GM21526 (cell line): ENCODE measurements around the gene RCN2.
"Not testable (repeated sequence)": the region's sequence is repeated elsewhere in the genome, so short reads cannot be mapped to it uniquely, and the experiment has no call there.

ENCODE experiments used
- ATAC-seq: cut with Tn5 transposase; IDR thresholded peaks from one replicate; pipeline ENCODE4 v1.9.1; 2021; ENCODE audit warnings: moderate library complexity; ENCODE audit not compliant: unreplicated experiment, low FRiP score

The RCN2 gene

GRCh38 chr15:76931397-76932134 is at the start of gene RCN2:
RCN2 (plus strand) TSS chr15:76931749; CDS start chr15:76931842, 93 bp downstream.
- ATAC-seq = peak; percentile 99

DNA sequence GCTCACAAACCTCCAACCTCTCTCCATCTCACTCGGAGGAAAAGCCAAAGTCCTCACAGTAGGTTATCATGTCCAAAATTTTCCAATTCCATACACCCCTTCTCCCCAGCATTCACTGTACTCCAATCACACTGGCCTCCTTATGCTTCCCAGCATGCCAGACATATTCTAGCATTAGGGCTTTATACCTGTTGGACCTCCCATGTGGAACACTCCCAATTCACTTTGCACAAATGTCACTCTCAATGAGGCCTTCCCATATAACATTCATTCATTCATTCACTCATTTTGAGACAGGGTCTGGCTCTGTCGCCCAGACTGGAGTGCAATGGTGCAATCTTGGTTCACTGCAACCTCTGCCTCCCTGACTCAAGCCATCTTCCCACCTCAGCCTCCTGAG is 46.3 kb upstream of the RCN2 start:
- no peak for ATAC-seq

DNA sequence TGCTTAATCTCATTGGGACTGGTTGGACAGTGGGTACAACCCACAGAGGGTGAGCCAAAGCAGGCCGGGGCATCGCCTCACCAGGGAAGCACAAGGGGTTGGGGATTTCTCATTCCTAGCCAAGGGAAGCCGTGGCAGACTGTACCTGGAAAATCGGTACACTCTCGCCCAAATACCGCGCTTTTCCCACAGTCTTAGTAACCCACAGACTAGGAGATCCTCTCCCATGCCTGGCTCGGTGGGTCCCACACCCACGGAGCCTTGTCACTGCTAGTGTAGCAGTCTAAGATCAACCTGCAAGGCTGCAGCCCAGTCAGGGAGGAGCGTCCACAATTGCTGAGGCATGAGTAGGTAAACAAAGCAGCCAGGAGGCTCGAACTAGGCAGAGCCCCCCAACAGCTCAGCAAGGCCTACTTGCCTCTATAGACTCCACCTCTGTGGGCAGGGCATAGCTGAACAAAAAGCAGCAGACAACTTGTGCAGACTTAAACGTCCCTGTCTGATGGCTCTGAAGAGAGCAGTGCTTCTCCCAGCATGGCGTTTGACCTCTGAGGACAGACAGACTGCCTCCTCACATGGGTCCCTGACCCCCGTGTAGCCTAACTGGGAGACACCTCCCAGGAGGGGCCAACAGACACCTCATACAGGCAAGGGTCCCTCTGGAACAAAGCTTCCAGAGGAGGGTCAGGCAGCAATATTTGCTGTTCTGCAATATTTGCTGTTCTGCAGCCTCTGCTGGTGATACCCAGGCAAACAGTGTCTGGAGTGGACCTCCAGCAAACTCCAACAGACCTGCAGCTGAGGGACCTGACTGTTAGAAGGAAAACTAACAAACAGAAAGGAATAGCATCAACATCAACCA is 44.0 kb upstream of the RCN2 start:
- ATAC-seq = not testable (repeated sequence)

- ATAC-seq = not testable (repeated sequence)
These were observed 38.7 kb upstream of the RCN2 start for GRCh38 chr15:76892836-76893235.

DNA sequence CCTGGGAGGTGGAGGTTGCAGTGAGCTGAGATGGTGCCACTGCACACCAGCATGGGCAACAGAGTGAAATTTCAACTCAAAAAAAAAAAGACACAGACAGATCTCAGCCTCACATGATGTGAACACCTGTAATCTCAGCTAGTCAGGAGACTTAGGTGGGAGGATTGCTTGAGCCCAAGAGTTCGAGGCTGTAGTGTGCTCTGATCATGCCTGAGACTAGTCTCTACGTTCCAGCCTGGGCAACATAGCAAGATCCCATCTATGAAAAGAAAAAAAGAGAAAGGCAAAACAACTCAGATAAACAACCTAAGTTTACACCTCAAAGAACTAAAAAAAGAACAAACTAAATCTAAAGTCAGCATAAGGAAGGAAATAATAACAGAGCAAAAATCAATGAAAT is 37.4 kb upstream of the RCN2 start:
- no peak for ATAC-seq

- ATAC-seq = no peak
These were observed 33.4 kb upstream of the RCN2 start for GRCh38 chr15:76898102-76898501.

DNA sequence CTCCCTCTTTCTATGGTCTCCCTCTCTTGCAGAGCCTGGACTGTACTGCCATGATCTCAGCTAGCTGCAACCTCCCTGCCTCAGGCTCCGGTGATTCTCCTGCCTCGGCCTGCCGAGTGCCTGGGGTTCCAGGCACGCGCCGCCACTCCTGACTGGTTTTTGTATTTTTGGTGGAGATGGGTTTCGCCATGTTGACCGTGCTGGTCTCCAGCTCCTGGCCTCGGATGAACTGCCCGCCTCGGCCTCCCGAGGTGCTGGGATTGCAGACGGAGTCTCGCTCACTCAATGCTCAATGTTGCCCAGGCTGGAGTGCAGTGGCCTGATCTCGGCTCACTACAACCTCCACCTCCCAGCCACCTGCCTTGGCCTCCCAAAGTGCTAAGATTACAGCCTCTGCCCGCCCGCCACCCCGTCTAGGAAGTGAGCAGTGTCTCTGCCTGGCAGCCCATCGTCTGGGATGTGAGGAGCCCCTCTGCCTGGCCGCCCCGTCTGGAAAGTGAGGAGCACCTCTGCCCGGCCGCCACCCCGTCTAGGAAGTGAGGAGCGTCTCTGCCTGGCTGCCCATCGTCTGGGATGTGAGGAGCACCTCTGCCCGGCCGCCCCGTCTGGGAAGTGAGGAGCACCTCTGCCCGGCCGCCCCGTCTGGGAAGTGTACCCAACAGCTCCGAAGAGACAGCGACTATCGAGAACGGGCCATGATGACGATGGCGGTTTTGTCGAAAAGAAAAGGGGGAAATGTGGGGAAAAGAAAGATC is 32.2 kb upstream of the RCN2 start:
- not testable (repeated sequence) for ATAC-seq

DNA sequence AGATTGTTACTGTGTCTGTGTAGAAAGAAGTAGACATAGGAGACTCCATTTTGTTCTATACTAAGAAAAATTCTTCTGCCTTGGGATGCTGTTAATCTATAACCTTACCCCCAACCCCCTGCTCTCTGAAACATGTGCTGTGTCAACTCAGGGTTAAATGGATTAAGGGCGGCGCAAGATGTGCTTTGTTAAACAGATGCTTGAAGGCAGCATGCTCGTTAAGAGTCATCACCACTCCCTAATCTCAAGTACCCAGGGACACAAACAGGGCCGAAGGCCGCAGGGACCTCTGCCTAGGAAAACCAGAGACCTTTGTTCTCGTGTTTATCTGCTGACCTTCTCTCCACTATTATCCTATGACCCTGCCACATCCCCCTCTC is 31.6 kb upstream of the RCN2 start:
- ATAC-seq = not testable (repeated sequence)

- no peak for ATAC-seq
These were observed 29.6 kb upstream of the RCN2 start for GRCh38 chr15:76901965-76902364.

GRCh38 chr15:76903251-76903681 is 28.3 kb upstream of the RCN2 start:
- ATAC-seq = no peak

GRCh38 chr15:76904461-76905012 is 27.0 kb upstream of the RCN2 start:
- peak; percentile 28 for ATAC-seq

DNA sequence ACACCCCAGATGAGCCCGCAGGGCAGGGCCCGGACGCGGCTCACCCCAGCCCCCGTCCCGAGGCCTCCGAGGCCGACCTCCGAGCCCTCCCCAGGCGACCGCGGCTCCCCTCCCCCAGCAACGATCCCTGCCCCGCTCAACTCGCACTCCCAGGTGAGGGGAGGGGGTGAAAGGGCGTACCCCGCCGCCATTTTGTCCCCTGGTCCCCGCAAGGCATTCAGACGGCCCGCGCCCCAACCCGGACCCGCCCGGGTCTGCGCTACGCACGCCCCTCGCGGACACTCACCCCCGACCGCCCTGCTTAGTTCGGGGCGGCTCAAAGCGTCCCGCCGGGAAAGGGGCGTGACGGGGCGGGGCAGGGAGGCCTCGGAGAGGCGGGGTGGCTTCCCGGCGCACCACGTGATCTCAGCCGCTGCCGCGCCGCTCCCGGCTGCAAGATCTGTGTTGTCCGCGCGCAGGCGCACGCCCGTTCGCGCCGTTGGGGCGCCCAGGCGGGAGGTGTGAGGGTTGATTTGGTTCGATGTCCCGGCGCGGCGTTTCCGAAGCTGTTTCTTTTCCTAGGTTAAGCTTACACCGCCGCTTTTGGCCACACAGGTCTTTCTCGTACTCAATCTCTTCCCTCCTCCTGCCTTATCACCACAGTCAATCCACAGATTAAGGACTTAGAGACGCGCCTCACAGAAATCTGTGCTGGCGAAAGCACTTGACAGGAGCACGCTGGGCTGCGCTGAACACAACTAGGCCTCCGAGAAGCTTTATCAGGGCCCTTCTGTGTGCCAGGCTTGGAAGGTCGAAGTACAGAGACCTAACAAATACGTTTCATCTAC is 26.3 kb upstream of the RCN2 start, which contains the start of gene SCAPER:
Gene SCAPER (minus strand): TSS at position 328 of the 827 bp plus-strand sequence. CDS start 21,523 bp downstream, outside the sequence.
- ATAC-seq = peak; percentile 79

DNA sequence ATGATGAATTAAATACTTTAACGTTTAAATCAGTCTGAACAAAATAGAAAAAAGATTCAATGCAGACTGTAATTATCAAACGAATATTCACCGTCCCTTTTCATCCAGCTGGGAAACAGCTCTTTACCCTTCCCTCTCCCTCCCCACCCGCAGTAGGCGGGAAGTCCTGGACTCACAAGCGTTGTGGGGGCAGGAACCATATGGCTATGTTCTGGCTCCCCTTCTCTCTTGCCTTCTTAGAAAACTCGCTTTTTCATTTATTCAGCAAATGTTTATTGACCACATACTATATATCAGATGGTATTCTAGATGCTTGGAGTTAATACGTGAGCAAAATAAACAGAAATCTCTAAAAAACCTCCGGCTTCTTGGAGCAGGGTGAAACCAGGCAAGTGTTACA is 25.7 kb upstream of the RCN2 start:
- no peak for ATAC-seq

GRCh38 chr15:76912430-76912829 is 19.1 kb upstream of the RCN2 start:
- no peak for ATAC-seq

GRCh38 chr15:76913737-76914136 is 17.8 kb upstream of the RCN2 start:
- ATAC-seq = no peak

DNA sequence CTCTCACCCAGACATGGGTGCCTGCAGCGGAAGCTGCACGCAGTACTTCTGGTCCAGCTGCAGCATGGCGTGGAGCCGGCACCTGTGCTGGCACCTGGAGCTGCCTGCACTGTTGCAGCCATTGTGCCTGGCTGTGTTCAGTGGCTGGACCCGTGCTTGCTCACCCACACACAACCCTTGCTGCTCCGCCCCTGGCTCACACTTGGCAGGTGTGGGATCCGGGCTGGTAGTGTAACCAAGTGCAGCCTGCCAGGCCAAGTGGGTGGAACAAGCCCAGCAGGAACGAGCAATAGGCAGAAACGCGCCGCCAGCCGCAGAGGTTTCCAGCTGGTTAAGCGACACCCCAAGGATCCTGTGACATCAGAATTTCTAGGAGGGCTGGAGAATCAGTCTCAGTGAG is 15.2 kb upstream of the RCN2 start:
- no peak for ATAC-seq

GRCh38 chr15:76928201-76928600 is 3.3 kb upstream of the RCN2 start:
- no peak for ATAC-seq

GRCh38 chr15:76929011-76929760 is 2.4 kb upstream of the RCN2 start:
- no peak for ATAC-seq

DNA sequence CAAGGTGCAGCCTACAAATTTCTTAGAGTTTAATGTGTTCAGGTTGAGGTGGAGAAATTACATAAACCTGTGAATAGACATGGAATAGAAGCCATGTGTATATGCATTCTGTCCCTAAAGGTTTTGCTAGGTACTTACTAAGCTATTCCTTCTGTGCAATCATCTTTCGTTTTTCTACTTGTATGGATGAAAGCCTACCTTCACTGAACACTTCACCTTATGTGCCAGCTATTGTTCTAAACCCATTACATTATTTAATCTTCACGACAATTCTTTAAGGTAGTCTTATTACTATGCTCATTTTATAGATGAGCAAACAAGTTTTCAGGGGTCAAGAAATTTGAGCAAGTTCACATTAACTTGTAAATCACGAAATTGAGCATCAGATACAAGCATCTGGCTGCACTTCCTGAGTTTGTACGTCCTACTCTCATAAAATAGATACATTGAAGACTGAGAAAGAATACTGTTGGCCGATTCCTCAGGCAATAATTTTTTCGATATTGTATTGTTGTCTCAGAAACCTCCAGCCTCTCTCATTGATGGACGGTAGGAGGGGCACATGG is 635 bp upstream of the RCN2 start:
- no peak for ATAC-seq
